Limb (tissue), 2 donors: ENCODE data around the gene GTPBP2.
"Not testable (repeated sequence)": the region's sequence is repeated elsewhere in the genome, so short reads cannot be mapped to it uniquely, and the experiment has no call there.

Source experiments
- DNase-seq, 2 donors: peaks; one replicate each; pipeline ENCODE4 v3.0.0-alpha.2; 2016; ENCODE audit errors: extremely low spot score in 2 of 2

Gene GTPBP2

GRCh38 chr6:43624786-43625288 is 4.2 kb downstream of the GTPBP2 start:
- no peak for DNase-seq

- no peak for DNase-seq
Observed at GRCh38 chr6:43623880-43624785, 4.9 kb downstream of the GTPBP2 start.

GRCh38 chr6:43622541-43622940 is 6.5 kb downstream of the GTPBP2 start:
- no peak for DNase-seq

- DNase-seq, result no peak
Observed at GRCh38 chr6:43621836-43622180, 7.3 kb downstream of the GTPBP2 start.

- no peak for DNase-seq
Observed at GRCh38 chr6:43621078-43621835, 7.8 kb downstream of the GTPBP2 start.

GRCh38 chr6:43616725-43617472 is 12.2 kb downstream of the GTPBP2 start:
- DNase-seq, result no peak

- DNase-seq, result no peak
Observed at GRCh38 chr6:43614396-43614730, 14.7 kb downstream of the GTPBP2 start.

- no peak for DNase-seq
Observed at GRCh38 chr6:43613721-43614395, 15.2 kb downstream of the GTPBP2 start.

GRCh38 chr6:43610431-43610830 is 18.6 kb downstream of the GTPBP2 start:
- no peak for DNase-seq

GRCh38 chr6:43609402-43609801 is 19.7 kb downstream of the GTPBP2 start:
- DNase-seq, result no peak

GRCh38 chr6:43608807-43609206 is 20.3 kb downstream of the GTPBP2 start:
- no peak for DNase-seq

GRCh38 chr6:43608310-43608763 is 20.7 kb downstream of the GTPBP2 start:
- DNase-seq, result peak; percentile 72 to 75

GRCh38 chr6:43606019-43606418 is 23.0 kb downstream of the GTPBP2 start:
- no peak for DNase-seq

- no peak for DNase-seq
Observed at GRCh38 chr6:43604174-43604573, 24.9 kb downstream of the GTPBP2 start.

- no peak for DNase-seq
Observed at GRCh38 chr6:43600595-43600994, 28.5 kb downstream of the GTPBP2 start.

- no peak for DNase-seq
Observed at GRCh38 chr6:43593938-43594337, 35.1 kb downstream of the GTPBP2 start.

- DNase-seq, result not testable (repeated sequence)
Observed at GRCh38 chr6:43589564-43589963, 39.5 kb downstream of the GTPBP2 start.

- no peak for DNase-seq
Observed at GRCh38 chr6:43588194-43588593, 40.9 kb downstream of the GTPBP2 start.

GRCh38 chr6:43584892-43585570 is 44.0 kb downstream of the GTPBP2 start:
- DNase-seq, result no peak

- no peak for DNase-seq
Observed at GRCh38 chr6:43582911-43583310, 46.2 kb downstream of the GTPBP2 start.

GRCh38 chr6:43579171-43579570 is 49.9 kb downstream of the GTPBP2 start:
- no peak for DNase-seq
